ENCODE data around the gene CCSER2.

DNA sequence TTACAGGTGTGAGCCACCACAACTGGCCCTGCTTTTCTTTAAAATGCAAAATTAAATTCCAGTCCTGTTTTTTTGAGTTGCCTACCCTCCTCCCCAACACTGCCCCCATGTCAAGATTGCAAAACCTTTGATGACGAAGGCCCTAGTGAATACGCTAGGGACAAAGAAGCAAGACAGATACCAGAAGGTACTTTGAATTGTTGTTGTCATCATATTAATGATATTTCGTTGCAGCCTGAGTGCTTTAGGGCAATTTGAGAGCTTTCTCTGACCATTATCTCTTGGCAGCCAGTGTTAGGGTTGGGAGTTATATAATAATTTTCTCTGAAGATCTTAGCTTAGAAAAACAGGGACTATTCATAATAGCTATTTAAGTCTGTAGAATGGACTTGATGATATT lies 7.1 kb downstream of the CCSER2 start:
- no peak for TF ChIP-seq POLR2A (IDR thresholded peaks at IDR 0.05)
- TF ChIP-seq, protein P1, sequence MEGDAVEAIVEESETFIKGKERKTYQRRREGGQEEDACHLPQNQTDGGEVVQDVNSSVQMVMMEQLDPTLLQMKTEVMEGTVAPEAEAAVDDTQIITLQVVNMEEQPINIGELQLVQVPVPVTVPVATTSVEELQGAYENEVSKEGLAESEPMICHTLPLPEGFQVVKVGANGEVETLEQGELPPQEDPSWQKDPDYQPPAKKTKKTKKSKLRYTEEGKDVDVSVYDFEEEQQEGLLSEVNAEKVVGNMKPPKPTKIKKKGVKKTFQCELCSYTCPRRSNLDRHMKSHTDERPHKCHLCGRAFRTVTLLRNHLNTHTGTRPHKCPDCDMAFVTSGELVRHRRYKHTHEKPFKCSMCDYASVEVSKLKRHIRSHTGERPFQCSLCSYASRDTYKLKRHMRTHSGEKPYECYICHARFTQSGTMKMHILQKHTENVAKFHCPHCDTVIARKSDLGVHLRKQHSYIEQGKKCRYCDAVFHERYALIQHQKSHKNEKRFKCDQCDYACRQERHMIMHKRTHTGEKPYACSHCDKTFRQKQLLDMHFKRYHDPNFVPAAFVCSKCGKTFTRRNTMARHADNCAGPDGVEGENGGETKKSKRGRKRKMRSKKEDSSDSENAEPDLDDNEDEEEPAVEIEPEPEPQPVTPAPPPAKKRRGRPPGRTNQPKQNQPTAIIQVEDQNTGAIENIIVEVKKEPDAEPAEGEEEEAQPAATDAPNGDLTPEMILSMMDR (IDR thresholded peaks at IDR 0.05): no peak

Measured in adrenal gland (tissue), 5 donors.